Activated gamma-delta T cell treated with Interleukin-2 at 50 U/mL for 16 hours (primary cell): Measurements from ENCODE around the gene GPAT2.
"Not testable (repeated sequence)": the region's sequence is repeated elsewhere in the genome, so short reads cannot be mapped to it uniquely, and the experiment has no call there.

ENCODE experiments used
- DNase-seq: peaks from one replicate; pipeline ENCODE4 v3.0.0-alpha.2; 2020

Gene GPAT2

GRCh38 chr2:96064760-96065159 lies 30.0 kb upstream of the GPAT2 start:
- not testable (repeated sequence) for DNase-seq

DNA sequence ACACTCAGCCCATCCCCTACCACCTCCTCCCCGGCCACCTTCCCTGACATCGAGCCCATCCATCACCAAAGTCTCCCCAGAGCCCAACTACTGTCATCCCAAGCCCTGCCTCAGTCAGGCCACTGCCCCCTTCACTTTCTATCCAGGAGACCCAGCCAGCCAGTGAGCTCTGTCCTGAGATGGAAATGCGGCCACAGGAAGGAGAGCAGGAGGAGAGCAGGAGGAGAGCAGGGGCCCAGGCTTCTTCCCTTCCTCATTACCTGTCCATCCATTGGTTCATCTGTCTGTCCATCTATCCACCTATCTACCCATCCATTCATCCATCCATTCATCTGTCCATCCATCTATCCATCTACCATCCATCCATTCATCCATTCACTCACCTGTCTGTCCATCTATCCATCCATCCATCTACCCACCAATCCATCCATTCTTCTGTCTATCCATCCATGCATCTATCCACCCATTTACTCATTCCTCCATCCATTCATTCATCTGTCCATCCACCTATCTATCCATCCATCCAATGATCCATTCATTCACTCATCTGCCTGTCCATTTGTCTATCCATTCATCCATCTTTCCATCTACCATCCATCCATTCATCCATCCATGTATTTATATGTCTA lies 29.4 kb upstream of the GPAT2 start:
- DNase-seq: not testable (repeated sequence)

DNA sequence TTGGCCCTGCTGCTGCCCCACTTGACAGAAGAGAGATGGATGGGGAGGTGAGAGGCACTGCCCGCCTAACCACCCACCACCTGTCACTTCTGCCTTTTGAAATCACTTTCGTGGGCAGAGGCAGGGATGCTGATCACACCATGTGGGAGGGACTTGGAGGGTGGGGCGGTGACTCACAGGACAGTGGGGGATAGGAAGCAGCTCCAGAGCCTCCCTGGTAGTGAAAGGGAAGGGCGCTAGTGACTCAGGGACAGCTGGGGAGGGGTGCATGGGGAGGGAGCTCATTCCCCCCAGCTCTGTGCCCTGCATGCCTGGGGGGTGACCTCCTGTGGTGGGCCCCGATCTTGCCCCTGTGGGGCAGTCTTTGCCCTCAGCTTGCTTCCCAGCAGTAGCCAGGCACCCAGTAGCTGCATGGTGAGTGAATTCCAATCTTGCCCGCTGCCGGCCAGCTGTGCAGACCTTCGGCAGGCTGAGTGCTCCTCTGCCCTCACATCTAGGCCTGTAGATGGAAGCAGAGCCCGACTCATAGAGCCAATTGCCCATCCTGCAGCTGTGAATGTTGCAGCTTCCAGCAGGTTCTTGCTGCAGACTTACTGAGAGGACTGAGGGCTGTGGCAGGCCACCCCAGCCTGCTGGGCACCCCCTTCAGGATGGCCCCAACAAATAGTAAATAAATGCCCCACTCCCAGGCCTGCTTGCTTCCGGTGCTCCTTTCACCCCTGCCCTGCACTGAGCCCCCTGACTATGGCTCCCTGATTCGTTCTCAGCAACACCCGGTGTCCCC lies 28.6 kb upstream of the GPAT2 start:
- not testable (repeated sequence) for DNase-seq

DNA sequence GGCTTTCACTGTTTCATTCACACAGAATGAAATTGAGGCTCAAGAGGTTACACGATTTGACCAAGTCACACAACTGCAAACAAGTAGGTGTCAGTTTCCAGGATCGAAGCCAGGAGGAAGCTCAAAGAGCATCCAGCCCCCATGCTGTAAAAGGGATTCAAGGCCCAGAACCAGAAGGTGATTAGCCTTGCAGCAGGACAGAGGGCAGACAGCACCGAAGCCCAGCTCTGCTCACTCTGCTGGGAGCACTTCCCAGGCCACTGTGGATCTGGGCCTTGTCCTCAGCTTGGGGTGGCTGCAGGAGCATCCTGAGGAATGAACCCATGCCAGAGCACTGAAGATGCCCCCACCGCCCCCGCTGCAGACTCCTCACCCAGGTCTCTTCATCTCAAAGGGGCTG lies 27.8 kb upstream of the GPAT2 start:
- not testable (repeated sequence) for DNase-seq

DNA sequence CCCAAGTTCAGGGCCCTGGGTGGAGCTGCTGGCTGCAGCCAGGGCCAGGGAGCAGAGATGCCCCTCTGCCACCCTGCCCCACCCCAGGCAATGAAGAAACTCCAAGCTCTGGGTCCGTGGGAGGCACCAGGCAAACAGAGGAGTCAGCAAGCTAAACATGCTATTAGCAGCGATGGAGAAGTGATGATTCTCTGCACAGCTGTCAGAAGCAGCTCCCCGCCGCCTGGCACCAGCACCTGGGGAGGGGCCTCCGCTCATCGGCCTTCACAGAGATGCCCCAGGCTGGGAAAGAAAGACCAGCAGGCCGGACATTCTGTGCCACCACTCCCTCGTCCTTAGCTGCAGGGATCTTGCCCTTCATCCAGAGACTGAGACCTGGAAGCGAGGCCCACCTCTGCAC lies 27.2 kb upstream of the GPAT2 start:
- not testable (repeated sequence) for DNase-seq

DNA sequence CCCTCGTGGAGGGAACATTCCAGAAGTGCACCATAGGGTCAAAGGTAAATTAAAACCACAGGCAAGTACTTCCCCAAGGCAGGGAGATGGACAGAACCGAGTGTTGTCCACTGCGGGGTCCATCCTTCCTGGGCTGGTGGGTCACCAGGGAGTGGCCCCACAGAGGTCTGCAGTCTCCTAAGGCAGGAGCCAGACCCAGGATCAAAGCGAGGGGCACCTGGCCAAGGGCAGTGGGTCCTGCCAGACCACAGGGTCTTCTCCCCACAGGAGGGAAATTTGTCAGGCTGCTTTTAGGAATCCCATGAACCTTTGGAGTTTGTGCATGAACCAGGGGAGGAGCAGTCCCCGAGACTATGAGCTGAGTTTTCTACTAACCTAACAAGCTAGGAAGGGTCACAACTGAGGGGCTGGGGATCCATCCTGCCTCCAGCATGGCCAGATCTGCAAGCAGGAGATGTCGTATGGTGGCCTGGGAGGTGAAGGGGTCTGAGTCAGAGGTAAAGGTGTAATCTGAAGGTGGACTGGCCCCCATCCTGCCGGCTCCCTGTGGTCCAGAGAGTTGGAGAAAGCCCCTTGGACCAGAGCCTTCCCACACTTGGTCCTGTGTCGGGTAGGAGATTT lies 26.6 kb upstream of the GPAT2 start:
- DNase-seq: not testable (repeated sequence)

- DNase-seq: not testable (repeated sequence)
These were observed 25.6 kb upstream of the GPAT2 start for GRCh38 chr2:96060325-96060724.

DNA sequence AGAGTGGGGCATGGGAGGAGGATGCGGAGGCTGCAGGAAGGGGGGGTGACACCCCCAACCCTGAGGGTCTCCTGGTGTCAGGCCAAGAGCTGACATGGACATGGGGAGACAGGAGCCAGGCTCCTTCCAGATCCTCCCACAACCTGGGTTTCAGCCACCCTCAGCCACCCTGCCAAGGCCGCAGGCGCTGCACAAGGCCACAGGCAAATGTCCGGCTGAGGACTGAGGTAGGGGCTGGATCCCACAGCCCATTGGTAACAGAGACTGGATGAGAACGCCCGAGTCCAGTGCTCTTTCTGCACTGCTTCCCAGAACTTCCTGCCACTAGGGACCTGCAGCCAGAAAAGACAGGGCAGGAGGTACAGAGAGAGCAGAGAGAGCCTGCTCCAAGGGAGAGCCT lies 24.7 kb upstream of the GPAT2 start:
- DNase-seq: not testable (repeated sequence)

- not testable (repeated sequence) for DNase-seq
These were observed 21.1 kb upstream of the GPAT2 start for GRCh38 chr2:96055830-96056229.

DNA sequence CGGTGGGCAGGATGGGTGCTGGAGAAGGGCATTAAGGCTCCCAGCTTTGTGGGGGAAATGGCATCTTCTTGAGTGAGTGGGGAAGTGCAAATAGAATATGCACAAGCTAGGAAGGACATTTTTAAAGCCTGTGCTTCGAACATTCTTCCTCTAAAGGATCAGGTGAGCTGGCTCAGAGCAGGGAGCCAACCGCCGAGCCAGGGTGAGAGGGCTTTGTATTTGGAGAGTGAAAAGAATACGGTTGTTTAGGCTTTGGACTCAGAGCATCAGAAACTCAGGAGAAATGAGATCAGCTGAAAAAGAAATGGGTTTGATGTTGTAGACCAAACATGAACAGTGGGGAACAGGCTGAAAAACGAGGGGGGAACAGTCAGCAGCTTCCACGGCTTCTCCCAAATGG lies 19.8 kb upstream of the GPAT2 start:
- DNase-seq: not testable (repeated sequence)

DNA sequence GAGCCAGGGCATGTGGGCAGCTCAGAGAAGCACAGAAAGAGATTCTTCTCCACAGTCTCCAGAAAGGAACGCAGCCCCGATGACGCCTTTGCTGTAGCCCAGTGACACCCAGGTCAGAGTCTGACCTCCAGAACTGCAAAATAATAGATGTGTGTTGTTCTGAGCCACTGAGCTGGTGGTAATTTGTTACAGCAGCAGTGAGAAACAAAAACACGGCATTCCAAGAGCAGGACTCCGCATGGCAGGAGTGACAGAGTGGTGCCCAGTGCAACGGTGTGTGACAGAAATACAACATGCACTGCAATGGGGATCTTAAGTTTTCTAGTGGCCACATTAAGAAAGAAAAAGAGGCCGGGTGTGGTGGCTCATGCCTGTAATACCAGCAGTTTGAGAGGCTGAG lies 18.7 kb upstream of the GPAT2 start:
- not testable (repeated sequence) for DNase-seq

DNA sequence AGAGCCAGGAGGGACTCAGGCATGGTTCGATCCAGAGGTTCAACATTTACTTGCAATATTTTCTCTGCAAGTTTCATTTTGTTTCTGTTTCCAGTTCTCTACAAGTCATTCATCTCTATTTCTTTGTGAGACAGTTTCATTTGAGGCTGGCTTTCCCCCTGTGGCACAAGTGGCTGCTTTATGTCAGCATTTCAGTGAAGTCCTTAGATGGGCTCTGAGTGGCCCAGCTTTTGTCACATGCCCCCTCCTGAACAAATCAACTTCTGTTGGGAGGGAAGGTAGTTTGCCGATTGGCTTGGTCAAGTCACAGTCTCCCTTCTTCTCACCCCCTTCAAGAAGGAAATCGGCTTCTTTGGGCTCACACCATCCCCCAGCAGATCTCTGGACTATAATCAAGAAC lies 17.9 kb upstream of the GPAT2 start:
- DNase-seq: not testable (repeated sequence)

- not testable (repeated sequence) for DNase-seq
These were observed 15.2 kb upstream of the GPAT2 start for GRCh38 chr2:96049917-96050262.

DNA sequence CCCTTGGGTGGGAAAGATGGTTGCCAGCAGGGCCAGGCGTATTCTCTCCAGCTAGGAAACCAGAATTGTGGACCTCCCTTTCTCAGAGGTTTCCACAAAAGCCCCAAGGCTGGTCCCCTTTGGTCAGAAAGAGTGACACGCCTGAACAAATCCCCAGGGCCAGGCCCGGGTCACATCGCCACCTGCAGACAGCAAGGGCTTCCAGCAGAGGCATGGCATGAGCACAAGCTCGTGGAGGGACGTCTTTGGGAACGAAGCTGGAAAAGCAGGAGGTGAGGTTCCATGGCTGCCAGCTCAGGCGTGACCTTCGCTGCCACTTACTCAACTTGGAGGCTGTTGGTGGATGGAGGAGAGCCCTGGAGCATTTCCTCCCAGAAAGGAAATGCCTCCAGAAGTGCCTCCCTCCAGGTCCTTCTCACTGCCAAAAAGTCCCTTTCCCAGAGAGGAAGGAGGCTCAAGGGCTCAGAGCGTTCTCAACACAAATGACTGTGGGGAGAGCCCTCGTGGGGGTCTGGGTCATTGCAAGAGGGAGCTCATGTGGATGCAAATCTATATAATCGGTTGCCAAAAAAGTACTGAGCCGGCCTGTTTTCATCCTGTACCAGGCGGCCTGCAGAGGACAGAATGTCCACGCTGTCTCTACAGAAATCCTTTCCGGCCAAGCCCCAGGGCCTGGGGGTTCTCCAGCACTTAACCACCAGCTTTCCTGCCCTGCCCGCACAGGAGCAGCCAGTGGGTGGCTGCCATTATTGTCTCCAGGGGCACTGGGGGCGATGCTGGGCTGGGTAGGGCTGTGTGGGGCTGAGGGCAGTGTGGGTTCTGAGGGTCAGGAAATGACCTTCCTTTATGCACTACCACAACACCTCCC lies 14.6 kb upstream of the GPAT2 start:
- DNase-seq: not testable (repeated sequence)

- not testable (repeated sequence) for DNase-seq
These were observed 838 bp upstream of the GPAT2 start for GRCh38 chr2:96035554-96035953.

- not testable (repeated sequence) for DNase-seq
These were observed 719 bp downstream of the GPAT2 start for GRCh38 chr2:96033997-96034396.

DNA sequence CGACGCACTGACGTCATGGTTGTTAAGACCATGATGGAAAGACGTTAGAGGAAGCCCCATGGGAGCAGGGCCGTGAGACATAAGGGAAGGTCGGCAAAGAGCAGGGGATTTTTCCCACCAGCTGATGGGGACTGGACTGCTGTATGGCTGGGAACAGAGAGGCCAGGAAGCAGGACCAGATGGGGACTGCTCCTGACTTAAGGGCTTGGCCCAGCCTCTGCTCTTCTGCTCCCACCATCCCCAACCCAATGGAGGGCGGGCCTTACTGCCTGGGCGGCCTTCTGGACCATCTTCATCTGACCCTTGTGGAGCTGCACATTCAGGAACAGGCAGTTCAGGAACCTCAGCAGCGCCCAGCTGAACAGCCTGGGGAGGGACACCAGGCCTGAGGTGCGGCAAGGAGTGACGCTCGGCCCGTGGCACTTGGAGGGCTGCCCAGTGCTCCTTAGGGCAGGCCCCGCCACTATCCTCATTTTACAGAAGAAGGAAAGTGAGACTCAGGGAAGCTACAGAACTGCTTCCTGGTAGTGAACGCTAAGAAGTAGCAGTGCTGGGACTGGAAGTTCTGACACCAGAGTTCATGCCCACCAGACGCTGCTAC lies 6.9 kb downstream of the GPAT2 start:
- DNase-seq: not testable (repeated sequence)

DNA sequence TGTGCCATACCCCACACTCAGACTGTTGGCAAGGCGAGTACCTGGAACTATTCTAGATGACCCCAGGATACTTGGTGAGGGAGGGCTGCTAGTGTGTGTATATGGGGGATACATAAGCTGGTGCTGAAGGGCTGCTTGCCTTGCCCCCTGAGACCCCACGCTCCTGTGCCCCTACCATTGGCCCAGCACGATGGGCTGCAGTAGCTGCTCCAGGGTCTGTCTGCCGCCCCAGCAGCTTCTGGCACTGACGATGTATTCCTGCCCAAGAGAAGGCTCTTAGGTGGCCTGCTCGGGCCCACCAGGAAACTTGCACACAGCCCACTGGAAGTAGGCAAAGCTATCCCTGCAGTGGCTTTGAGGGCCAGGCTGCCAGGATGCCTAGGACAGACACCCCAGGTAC lies 9.0 kb downstream of the GPAT2 start:
- DNase-seq: not testable (repeated sequence)

DNA sequence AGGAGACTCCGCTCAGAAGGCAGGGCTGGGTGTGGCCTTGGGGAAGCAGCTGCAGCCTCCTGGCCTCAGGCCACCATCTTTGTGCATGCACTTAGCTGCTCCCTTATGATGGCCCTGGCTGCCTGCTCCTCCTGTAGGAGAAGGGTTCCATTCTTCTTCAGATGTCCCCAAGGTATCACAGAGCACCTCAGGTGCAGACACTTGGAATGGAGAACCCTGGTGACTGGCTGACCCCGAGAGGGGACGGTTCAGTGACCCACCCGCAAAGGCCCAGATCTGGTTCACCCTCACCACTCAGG lies 9.6 kb downstream of the GPAT2 start:
- DNase-seq: no peak

DNA sequence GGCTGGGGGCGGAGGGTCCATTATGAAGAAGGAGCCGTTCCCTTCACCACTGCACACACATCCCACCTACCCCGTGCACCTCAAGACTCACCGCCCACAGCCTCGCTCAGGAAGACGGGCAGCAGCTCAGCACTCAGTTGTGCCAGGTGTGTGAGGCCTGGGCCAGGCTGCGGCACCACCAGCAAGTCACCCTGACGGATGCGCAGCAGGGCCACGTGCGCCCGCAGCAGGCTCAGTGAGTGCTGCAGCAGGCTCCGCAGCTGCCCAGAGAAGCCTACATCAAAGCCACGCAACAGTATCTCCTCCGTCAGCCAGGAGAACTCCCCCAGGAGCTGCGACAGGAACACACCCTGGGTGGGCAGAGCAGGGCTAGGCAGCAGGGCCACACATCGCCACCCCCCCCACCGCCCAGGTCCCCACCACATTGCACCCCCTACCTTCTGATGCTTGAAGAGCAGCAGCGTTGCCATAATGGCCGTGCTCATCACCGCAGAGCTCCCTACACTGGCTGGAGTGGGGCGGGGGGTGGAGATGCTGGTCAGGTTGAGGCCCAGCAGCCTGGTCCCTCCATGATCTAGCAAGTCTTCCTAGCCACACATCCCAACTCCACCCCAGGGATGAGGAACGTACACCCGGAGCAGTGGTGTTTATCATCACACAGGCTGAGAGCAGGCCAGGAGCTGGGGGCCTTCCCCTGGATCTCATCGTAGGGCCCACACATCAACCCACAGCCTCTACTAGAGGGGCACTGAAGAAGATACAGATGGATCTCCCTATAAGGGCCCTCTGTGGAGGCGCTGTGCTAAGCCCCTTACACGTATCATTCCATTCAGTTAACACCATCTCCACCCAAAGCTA lies 10.2 kb downstream of the GPAT2 start:
- DNase-seq: no peak

DNA sequence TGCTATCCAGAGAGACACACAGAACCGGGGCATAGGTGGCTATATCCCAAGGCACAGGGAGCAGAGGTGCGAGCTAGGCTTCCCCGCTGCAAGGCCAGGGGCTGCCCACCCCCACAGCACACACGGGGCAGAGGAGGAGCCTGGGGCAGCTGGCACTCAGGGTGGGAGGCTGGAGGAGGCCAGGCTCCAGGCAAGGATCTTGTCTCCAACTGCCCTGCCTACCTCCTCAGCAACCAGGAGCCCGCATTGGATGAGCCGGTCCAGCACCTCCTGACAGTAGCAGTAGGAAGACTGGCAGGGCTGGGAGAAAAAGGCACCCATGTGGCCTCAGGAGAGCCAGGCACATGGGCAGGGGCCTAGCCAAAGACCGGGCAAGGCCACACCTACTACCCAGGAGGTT lies 11.0 kb downstream of the GPAT2 start:
- DNase-seq: not testable (repeated sequence)
